Memory B cell (primary cell): ENCODE measurements around the gene NXT1.
A peak's percentile ranks its signal among the peaks of the same experiment; 100 is the strongest.
"Not testable (repeated sequence)": the region's sequence is repeated elsewhere in the genome, so short reads cannot be mapped to it uniquely, and the experiment has no call there.

Experiments
- ATAC-seq: fragments of 150-1000 bp; cut with Tn5 transposase; 2 replicates; pipeline ENCODE4 v1.10.0; 2021; ENCODE audit warnings: low read depth, mild to moderate bottlenecking, moderate library complexity
- DNase-seq, 2 donors: peaks; one replicate each; pipeline ENCODE4 v3.0.0; 2022; ENCODE audit warnings: low spot score in 2 of 2
- H3K27ac Mint-ChIP-seq: one replicate; pipeline ENCODE4 v1.8.0; 2022; ENCODE audit warnings: mild to moderate bottlenecking, moderate library complexity, mixed read lengths
- H3K27me3 Mint-ChIP-seq: one replicate; pipeline ENCODE4 v1.8.0; 2022; ENCODE audit warnings: mixed read lengths
- H3K36me3 Mint-ChIP-seq: one replicate; pipeline ENCODE4 v1.8.0; 2022; ENCODE audit warnings: mild to moderate bottlenecking, mixed read lengths
- H3K4me1 Mint-ChIP-seq: one replicate; pipeline ENCODE4 v1.8.0; 2022; ENCODE audit warnings: mixed read lengths
- H3K4me3 Mint-ChIP-seq: one replicate; pipeline ENCODE4 v1.8.0; 2022; ENCODE audit warnings: mild to moderate bottlenecking, moderate library complexity, mixed read lengths
- H3K9me3 Mint-ChIP-seq: one replicate; pipeline ENCODE4 v1.8.0; 2022; ENCODE audit warnings: mixed read lengths

The NXT1 gene

DNA sequence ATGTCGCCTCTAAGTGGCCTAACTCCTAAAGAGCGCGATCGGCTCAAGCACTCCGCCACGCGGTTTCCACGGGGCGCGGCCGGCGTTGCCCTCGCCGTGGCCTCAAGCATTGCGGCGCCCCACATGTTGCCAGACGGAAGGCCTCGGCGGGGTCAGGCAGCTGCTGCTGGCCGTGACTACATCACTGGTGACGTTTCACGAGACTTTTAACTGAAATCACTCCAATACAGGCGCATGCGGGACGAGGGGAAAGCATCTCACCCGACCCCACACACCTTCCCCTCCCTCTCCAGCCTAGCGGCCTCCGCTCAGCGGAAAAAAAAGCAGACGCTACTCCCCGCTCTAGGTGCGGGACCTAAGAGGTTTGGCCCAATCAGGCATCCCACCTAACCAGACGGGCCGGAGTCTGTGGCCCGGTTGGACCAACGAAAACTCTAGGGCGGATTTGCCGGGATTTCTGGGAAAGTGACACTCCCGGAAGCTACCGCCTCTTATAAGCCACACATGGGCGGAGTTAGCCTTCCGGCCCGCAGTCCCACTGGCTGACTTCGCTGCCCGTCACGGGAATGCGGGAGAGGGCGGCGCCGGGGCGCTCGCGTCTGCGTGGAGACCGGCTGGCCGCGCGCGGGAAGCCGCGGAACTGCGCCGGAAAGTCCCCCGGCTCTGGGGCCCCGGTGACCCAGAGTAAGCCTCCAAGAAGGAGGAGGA lies at the start of gene NXT1:
NXT1 (plus strand) TSS at position 596 of the 708 bp plus-strand sequence. CDS start 3,251 bp downstream, outside the sequence.
- H3K36me3 Mint-ChIP-seq: no peaks in the 10 kb centered on the region
- peak within 1 kb of the TSS; percentile 98 for H3K4me3 Mint-ChIP-seq
- peaks cover 12% of the 10 kb centered on the region for H3K4me1 Mint-ChIP-seq
- ATAC-seq: peak; percentile 81
- H3K27me3 Mint-ChIP-seq: no peaks in the 10 kb centered on the region
- no peaks in the 10 kb centered on the region for H3K9me3 Mint-ChIP-seq
- H3K27ac Mint-ChIP-seq: peak within 1 kb of the TSS; percentile 99
- peak; percentile 96 to 98 for DNase-seq

DNA sequence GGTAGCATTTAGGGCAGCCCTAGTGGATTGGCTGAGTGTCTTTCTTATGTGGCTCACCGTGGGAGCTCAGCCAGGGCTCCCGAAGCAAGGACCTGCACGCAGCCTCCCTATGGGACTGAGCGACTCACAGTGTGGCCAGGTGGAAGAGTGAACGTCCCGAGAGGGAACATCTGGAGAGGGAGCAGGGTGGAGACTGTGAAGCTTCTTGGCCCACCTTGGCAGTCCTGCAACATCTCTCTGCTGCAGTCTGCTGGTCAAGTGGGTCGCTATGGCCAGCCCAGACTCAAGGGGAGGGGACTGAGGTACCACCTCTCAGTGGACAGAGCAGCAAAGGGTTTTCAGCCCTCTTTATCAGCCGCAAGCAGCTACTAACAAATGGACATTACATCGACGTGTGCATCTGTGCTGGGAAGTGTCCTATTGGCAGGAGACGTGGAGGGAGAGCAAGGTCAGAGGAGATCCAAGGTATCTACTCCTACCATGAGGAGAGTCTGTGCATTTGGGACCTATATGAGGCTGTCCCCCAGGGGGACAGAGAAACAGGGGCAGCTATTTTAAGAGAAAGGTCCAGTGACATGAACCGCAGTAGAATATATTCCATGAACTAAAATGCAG lies 49.0 kb upstream of the NXT1 start:
- no peak for ATAC-seq
- H3K4me1 Mint-ChIP-seq: no peaks in the 10 kb centered on the region
- H3K27me3 Mint-ChIP-seq: peaks cover 8% of the 10 kb centered on the region

GRCh38 chr20:23302386-23302785 lies 48.2 kb upstream of the NXT1 start:
- Mint-ChIP-seq H3K4me3 (no peak overlapping the region), H3K4me1 (no peaks in the 10 kb centered on the region), H3K27ac (no peak overlapping the region), H3K9me3 (no peaks in the 10 kb centered on the region), H3K27me3 (peaks cover 8% of the 10 kb centered on the region), H3K36me3 (no peaks in the 10 kb centered on the region)
- DNase-seq (no peak), ATAC-seq (no peak)

More for the DNA sequence above, 49.0 kb upstream of the NXT1 start:
- Mint-ChIP-seq H3K27ac (no peak overlapping the region), H3K9me3 (no peaks in the 10 kb centered on the region), H3K36me3 (no peaks in the 10 kb centered on the region), H3K4me3 (no peak overlapping the region)
- no peak for DNase-seq

DNA sequence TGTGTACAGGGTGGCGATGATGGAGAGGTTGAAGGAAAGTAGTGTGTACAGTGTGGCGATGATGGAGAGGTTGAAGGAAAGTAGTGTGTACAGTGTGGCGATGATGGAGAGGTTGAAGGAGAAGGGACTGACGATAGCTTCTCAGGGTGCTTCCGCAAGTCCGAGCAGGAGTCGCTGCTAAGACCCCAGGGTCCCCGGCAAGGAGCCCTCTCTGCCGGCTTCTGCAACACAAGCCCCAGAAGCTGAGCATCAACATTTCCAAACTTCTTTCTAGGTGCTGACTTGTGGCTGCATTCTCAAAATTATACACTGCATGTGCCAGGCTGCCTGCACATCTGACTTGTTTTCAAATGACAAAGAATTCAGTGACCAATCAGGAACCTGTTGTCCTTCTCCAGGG lies 47.8 kb upstream of the NXT1 start:
- H3K27me3 Mint-ChIP-seq: peaks cover 5% of the 10 kb centered on the region
- no peak overlapping the region for H3K4me3 Mint-ChIP-seq
- ATAC-seq (no peak), DNase-seq (no peak)
- no peaks in the 10 kb centered on the region for H3K4me1 Mint-ChIP-seq
- H3K27ac Mint-ChIP-seq: no peak overlapping the region
- no peaks in the 10 kb centered on the region for H3K36me3 Mint-ChIP-seq
- no peaks in the 10 kb centered on the region for H3K9me3 Mint-ChIP-seq

GRCh38 chr20:23303325-23304102 lies 47.1 kb upstream of the NXT1 start:
- H3K36me3 Mint-ChIP-seq: no peaks in the 10 kb centered on the region
- peaks cover 1% of the 10 kb centered on the region for H3K9me3 Mint-ChIP-seq
- no peak overlapping the region for H3K4me3 Mint-ChIP-seq
- ATAC-seq (no peak), DNase-seq (no peak)
- H3K27ac Mint-ChIP-seq: no peak overlapping the region
- no peaks in the 10 kb centered on the region for H3K4me1 Mint-ChIP-seq
- peaks cover 5% of the 10 kb centered on the region for H3K27me3 Mint-ChIP-seq

DNA sequence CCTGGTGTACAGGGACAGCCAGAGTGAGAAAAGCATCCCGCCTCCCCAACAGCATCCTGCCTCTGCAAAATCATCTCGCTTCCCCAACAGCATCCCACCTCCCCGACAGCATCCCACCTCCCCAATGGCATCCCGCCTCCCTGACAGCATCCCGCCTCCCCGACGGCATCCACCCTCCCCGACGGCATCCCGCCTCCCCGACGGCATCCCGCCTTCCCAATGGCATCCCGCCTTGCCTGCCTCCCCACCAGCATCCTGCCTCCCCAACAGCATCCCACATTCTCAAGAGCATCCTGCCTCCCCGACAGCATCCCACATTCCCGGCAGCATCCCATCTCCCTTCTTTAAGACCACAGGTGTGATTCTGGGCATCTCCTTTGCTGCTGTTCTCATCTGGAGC lies 46.0 kb upstream of the NXT1 start:
- Mint-ChIP-seq H3K9me3 (peaks cover 1% of the 10 kb centered on the region), H3K4me1 (no peaks in the 10 kb centered on the region), H3K36me3 (no peaks in the 10 kb centered on the region), H3K27ac (no peak overlapping the region), H3K27me3 (peaks cover 5% of the 10 kb centered on the region), H3K4me3 (no peak overlapping the region)
- no peak for DNase-seq
- ATAC-seq: no peak

DNA sequence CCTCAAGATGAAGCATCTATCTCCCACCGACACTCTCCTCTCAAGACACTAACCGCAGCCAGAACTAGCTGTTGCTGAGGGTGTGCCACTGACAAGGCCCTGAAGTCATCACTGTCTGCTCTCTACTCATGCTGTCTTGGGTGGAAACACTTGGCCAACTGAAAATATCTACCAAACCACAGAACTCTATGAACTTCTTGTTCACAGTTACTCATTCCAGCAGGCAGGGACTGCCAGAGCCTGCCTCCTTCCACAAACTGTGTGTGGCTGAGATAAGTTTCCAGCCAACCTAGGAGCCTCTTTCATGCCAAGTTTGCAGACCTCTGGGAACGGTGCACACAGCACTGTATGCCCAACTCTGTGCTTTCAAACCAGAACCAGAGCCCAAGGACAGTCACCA lies 45.5 kb upstream of the NXT1 start:
- Mint-ChIP-seq H3K4me1 (no peaks in the 10 kb centered on the region), H3K36me3 (no peaks in the 10 kb centered on the region), H3K27me3 (peaks cover 5% of the 10 kb centered on the region), H3K27ac (no peak overlapping the region), H3K9me3 (peaks cover 1% of the 10 kb centered on the region), H3K4me3 (no peak overlapping the region)
- ATAC-seq: no peak
- DNase-seq: no peak

DNA sequence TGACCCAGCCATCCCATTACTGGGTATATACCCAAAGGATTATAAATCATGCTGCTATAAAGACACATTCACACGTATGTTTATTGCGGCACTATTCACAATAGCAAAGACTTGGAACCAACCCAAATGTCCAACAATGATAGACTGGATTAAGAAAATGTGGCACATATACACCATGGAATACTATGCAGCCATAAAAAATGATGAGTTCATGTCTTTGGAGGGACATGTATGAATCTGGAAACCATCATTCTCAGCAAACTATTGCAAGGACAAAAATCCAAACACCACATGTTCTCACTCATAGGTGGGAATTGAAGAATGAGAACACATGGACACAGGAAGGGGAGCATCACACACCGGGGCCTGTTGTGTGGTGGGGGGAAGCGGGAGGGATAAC lies 43.2 kb upstream of the NXT1 start:
- not testable (repeated sequence) for H3K36me3 Mint-ChIP-seq, ATAC-seq, H3K27me3 Mint-ChIP-seq, H3K9me3 Mint-ChIP-seq, H3K27ac Mint-ChIP-seq, H3K4me3 Mint-ChIP-seq, DNase-seq, H3K4me1 Mint-ChIP-seq

DNA sequence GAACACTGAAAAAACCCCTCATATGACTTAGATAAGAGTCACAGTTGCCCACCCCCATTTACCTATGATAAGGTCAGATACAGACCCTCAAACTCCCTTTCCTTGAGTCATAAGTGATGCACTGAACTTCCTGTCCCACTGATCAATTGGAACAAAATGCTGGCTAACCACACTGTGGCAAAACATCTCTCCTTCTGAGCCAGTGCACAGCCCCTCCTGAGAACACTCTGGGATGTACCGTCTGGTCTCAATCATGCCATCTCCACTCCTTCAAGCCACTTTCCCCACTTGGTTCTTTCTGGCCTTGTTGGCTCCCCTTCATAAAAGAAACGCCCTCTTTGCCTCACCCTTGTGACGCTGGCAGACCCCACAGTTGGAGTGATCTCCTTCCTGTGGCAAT lies 42.6 kb upstream of the NXT1 start:
- Mint-ChIP-seq H3K36me3 (no peaks in the 10 kb centered on the region), H3K27me3 (peaks cover 7% of the 10 kb centered on the region), H3K27ac (no peak overlapping the region), H3K4me1 (no peaks in the 10 kb centered on the region), H3K9me3 (peaks cover 1% of the 10 kb centered on the region), H3K4me3 (no peak overlapping the region)
- ATAC-seq (no peak), DNase-seq (no peak)

DNA sequence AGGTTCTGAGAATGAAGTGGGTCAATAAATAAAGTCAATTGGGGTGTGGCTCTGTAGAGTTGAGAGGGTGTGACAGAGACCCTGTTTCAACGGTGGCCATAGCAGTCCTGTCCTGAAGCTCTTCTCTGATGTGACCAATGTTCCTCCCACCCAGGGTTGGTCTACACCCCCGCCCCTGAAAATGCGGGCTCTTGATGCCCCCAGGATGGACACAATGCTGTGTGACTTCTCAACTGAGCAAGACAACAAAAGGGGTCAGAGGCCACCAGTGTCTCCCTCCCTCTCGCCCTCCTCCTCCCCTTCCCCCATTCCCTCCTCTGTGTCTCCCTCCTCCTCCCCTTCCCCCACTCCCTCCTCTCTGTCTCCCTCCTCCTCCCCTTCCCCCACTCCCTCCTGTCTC lies 41.7 kb upstream of the NXT1 start:
- no peaks in the 10 kb centered on the region for H3K4me1 Mint-ChIP-seq
- peaks cover 7% of the 10 kb centered on the region for H3K27me3 Mint-ChIP-seq
- no peaks in the 10 kb centered on the region for H3K36me3 Mint-ChIP-seq
- peaks cover 1% of the 10 kb centered on the region for H3K9me3 Mint-ChIP-seq
- ATAC-seq: no peak
- DNase-seq: no peak
- H3K4me3 Mint-ChIP-seq: no peak overlapping the region
- H3K27ac Mint-ChIP-seq: no peak overlapping the region

DNA sequence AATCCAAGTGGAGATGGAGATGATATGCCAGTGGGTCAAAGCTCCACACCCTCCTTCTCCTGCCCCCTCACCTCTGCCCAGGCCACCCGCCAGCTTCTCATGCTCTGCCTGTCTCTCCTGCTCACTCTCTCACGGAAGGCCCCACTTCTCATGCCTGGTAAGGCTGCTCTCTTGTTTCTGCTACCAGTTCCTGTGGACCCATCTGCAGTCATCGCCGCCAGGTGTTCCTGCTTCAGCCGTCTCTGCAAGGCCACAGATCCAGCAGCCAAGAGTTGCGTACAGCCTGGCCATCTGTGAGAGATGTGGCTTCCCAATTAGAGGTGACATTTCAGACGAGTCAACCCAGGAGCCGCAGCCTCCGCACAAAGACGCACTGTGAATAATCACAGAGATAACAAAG lies 40.8 kb upstream of the NXT1 start:
- Mint-ChIP-seq H3K4me3 (no peak overlapping the region), H3K27me3 (peaks cover 5% of the 10 kb centered on the region), H3K4me1 (no peaks in the 10 kb centered on the region), H3K9me3 (peaks cover 1% of the 10 kb centered on the region), H3K36me3 (no peaks in the 10 kb centered on the region), H3K27ac (no peak overlapping the region)
- DNase-seq (no peak), ATAC-seq (no peak)

DNA sequence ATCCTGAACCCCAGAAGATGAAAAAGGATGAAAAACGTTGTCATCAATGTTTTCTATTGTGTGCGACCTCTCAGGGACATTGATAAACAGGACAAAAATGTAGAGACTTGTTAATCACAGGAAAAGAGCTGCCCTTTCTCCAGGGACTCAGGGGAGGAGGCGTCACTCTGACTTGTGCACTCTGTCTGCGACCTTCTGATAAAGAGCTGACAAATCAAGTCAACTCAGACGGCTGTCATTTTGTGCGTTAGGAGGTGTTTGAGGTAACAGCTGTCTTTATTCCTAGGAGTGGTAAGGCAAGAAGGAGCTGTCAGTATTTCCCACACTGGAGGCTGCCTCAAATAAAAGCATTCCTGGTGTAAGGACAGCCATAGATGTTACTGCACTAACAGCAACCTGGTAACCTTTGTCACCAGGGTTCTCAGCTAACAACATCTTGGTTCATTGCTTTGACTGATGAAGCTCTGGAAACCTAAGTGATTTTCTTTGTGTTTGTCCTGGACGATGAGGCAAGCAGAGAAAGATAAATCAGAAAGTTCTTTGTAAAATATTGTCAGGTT lies 38.6 kb upstream of the NXT1 start:
- peaks cover 6% of the 10 kb centered on the region for H3K27me3 Mint-ChIP-seq
- peaks cover 1% of the 10 kb centered on the region for H3K9me3 Mint-ChIP-seq
- no peak for ATAC-seq

DNA sequence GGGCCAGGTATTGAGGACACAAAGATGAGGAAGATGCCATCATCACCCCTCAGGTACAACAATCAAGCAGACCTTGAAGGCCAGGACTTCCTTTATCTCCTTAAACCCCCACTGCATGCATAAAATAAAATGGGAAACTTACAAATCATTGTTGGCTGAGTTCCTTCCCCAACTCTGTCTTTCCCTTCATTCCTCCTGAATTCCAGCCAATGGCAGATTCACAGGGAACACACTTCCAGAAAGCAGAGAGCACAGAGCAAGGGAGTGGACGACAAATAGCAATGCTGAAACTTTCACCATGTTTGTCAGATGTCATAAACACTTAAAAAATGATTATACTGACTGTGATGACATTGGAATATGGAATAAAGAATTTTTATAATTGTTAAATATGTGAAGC lies 37.3 kb upstream of the NXT1 start:
- no peak for ATAC-seq
- Mint-ChIP-seq H3K9me3 (peaks cover under 1% of the 10 kb centered on the region), H3K4me1 (no peaks in the 10 kb centered on the region), H3K27ac (no peak overlapping the region), H3K36me3 (no peaks in the 10 kb centered on the region), H3K4me3 (no peak overlapping the region), H3K27me3 (peaks cover 7% of the 10 kb centered on the region)
- DNase-seq: no peak

More for the DNA sequence above, 38.6 kb upstream of the NXT1 start:
- no peak overlapping the region for H3K27ac Mint-ChIP-seq
- no peaks in the 10 kb centered on the region for H3K4me1 Mint-ChIP-seq
- H3K36me3 Mint-ChIP-seq: no peaks in the 10 kb centered on the region
- no peak overlapping the region for H3K4me3 Mint-ChIP-seq
- no peak for DNase-seq

GRCh38 chr20:23314699-23315098 lies 35.9 kb upstream of the NXT1 start:
- ATAC-seq (no peak), DNase-seq (no peak)
- H3K27ac Mint-ChIP-seq: no peak overlapping the region
- H3K4me3 Mint-ChIP-seq: no peak overlapping the region
- H3K36me3 Mint-ChIP-seq: no peaks in the 10 kb centered on the region
- H3K27me3 Mint-ChIP-seq: peaks cover 8% of the 10 kb centered on the region
- no peaks in the 10 kb centered on the region for H3K9me3 Mint-ChIP-seq
- no peaks in the 10 kb centered on the region for H3K4me1 Mint-ChIP-seq
